ENCODE data around the gene MYO3B. TPM values are rescaled to one million over a fixed set of nuclear protein-coding genes. Genes with fewer than 3 reads are reported as not detected.

Gene MYO3B
- total RNA-seq, 2 donors from 2014 or later = 0.05 to 0.32 TPM

DNA sequence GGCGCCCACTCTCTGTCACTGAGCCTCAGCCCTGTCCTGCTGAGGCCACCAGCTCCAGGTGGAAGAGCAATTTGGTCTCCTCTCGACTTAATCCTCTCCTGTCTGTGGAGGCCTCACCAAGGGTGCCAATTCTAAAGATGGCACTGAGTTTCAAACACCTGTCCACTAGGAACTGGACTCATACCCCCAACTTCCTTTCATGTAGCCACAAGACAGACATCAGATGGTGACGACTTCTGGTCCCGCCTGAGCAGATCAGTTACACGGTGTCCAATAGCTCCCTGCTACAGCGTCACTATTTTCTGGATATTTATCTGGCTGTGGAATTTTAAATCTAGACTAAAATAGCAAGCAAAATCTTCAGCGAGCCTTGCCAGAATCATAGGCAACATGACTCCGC is 512.7 kb downstream of the MYO3B start:
- intact Hi-C loops (cut with DNase I) = no loop called here
- Histone ChIP-seq H3K27me3 (no peaks in the 10 kb centered on the region), H3K27ac (no peak overlapping the region)

DNA sequence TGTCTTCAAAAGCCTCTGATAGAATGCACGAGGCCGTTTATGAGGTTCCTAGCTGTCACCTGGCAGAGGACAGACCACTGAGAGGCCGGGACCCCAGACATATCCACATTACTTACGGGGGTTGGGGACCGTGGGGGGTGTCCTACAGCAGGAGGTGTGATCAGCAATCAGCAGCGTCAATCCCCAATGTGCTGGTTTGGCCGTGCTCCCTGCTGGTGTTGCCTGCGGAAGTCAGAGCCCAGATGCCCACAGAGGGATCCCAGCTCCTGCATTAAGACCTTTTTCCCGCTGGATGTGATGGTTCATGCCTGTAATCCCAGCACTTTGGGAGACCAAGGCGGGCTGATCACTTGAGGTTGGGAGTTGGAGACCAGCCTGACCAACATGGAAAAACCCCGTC is 516.4 kb downstream of the MYO3B start:
- Histone ChIP-seq H3K36me3 (no peaks in the 10 kb centered on the region), H3K9me3 (no peaks in the 10 kb centered on the region), H3K4me1 (no peaks in the 10 kb centered on the region), H3K9ac (ENCODE audit: low read depth in 2 of 2, low read length in 2 of 2) (no peak overlapping the region), H3K27ac (no peak overlapping the region), H3K4me3 (no peak overlapping the region), H3K27me3 (no peaks in the 10 kb centered on the region)
- intact Hi-C loops (cut with DNase I) = no loop called here
- TF ChIP-seq, protein P1, sequence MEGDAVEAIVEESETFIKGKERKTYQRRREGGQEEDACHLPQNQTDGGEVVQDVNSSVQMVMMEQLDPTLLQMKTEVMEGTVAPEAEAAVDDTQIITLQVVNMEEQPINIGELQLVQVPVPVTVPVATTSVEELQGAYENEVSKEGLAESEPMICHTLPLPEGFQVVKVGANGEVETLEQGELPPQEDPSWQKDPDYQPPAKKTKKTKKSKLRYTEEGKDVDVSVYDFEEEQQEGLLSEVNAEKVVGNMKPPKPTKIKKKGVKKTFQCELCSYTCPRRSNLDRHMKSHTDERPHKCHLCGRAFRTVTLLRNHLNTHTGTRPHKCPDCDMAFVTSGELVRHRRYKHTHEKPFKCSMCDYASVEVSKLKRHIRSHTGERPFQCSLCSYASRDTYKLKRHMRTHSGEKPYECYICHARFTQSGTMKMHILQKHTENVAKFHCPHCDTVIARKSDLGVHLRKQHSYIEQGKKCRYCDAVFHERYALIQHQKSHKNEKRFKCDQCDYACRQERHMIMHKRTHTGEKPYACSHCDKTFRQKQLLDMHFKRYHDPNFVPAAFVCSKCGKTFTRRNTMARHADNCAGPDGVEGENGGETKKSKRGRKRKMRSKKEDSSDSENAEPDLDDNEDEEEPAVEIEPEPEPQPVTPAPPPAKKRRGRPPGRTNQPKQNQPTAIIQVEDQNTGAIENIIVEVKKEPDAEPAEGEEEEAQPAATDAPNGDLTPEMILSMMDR (IDR thresholded peaks at IDR 0.05) = no peak
- DNase-seq = no peak

More for the DNA sequence above, 512.7 kb downstream of the MYO3B start:
- DNase-seq = no peak
- TF ChIP-seq, protein P1 (IDR thresholded peaks at IDR 0.05) = no peak
- no peak overlapping the region for H3K4me3 ChIP-seq
- no peaks in the 10 kb centered on the region for H3K9me3 ChIP-seq
- H3K9ac ChIP-seq (ENCODE audit: low read depth in 2 of 2, low read length in 2 of 2) = no peak overlapping the region
- H3K36me3 ChIP-seq = no peaks in the 10 kb centered on the region
- no peaks in the 10 kb centered on the region for H3K4me1 ChIP-seq

DNA sequence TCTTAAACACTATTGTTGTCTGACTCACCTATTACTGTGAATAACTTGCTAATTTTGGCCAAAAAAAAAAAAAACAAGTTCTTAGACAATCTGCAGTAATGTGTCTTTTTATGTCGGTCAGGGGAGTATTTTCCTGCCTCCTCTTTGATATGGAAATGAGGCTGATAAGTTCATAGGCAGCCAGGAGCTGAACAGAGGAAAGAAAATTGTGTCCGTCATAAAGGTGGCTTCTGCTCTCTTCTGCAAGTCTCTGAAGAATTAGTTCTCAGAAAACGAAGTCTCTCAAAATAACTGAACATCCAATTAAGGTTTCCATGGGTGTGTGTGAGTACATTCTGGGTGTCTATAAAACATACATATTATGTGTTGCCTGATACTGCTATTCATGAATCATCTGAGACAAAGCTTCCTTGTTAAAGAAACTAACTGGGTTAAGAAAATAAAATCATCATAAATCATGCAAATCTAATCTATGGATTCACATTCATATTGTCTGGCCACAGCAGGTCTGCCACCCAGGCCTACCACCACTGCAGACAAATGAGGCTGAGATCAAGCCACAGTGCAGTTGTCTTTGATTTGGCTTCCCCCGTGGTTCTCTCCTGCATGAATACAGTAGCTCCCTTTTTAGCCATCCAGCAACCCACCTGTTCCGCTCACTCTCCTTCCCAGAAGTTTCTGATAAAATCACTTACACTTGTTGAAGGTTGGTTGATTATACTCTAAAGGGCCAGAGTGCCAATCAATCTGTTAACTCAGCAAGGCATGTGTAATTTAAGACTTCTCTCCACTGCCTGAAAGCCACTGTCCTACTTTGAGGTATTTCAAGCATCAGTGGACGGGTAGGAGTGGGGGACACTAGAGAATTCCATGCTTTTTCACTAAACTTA is 517.8 kb downstream of the MYO3B start:
- H3K9ac ChIP-seq (ENCODE audit: low read depth in 2 of 2, low read length in 2 of 2) = no peak overlapping the region
- no peaks in the 10 kb centered on the region for H3K36me3 ChIP-seq
- no peaks in the 10 kb centered on the region for H3K9me3 ChIP-seq
- DNase-seq = no peak
- intact Hi-C loops (cut with DNase I) = no loop called here
- H3K4me1 ChIP-seq = no peaks in the 10 kb centered on the region
- TF ChIP-seq, protein P1 (IDR thresholded peaks at IDR 0.05) = no peak
- no peak overlapping the region for H3K4me3 ChIP-seq
- H3K27me3 ChIP-seq = no peaks in the 10 kb centered on the region
- H3K27ac ChIP-seq = no peak overlapping the region

DNA sequence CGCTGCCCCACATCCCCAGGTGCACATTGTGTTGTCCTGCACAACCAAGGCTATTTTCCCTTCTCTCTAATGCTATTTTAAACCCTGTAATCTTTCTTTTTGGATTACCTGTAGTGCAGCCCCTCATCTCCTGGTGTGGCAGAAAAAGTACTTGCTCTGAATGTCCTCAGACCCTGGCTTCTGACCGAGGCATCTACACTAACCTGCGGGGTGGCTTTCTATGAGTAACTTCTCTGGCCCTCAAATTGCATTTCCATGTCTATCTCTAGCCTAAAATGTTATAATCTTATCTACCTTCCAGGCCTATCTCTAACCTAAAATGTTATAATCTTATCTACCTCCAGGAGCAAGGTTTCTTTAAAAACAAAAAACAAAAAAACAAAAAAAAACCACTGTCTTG is 519.0 kb downstream of the MYO3B start:
- no peaks in the 10 kb centered on the region for H3K4me1 ChIP-seq
- no peaks in the 10 kb centered on the region for H3K27me3 ChIP-seq
- TF ChIP-seq, protein P1 (IDR thresholded peaks at IDR 0.05) = no peak
- no peak overlapping the region for H3K9ac ChIP-seq (ENCODE audit: low read depth in 2 of 2, low read length in 2 of 2)
- H3K36me3 ChIP-seq = no peaks in the 10 kb centered on the region
- H3K27ac ChIP-seq = no peak overlapping the region
- no peaks in the 10 kb centered on the region for H3K9me3 ChIP-seq
- no peak overlapping the region for H3K4me3 ChIP-seq
- intact Hi-C loops (cut with DNase I) = no loop called here
- no peak for DNase-seq

DNA sequence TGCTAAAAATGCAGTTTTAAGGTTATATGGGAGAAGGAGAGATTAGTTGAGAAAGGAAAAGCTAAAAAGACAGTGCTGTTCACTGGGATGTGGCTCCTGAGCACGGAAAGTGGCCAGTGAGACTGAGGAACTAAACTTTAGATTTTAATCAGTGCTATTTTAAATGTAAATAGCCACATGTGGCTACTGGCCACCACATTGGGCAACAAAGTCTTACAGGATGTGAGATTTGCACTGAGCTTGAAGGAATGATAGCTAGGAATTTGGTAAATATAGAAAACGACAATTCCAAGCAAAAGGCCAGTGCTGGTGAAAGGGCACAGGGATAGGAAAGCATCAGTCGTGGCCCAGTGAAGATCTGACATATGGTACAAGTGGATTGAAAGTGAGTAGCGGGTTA is 523.1 kb downstream of the MYO3B start:
- no peaks in the 10 kb centered on the region for H3K4me1 ChIP-seq
- H3K27me3 ChIP-seq = no peaks in the 10 kb centered on the region
- TF ChIP-seq, protein P1 (IDR thresholded peaks at IDR 0.05) = no peak
- H3K4me3 ChIP-seq = no peak overlapping the region
- intact Hi-C loops (cut with DNase I) = no loop called here
- DNase-seq = no peak
- no peaks in the 10 kb centered on the region for H3K36me3 ChIP-seq
- H3K27ac ChIP-seq = no peak overlapping the region
- no peaks in the 10 kb centered on the region for H3K9me3 ChIP-seq
- H3K9ac ChIP-seq (ENCODE audit: low read depth in 2 of 2, low read length in 2 of 2) = no peak overlapping the region

Measured in colonic mucosa (tissue), 4 donors.